K562 (cell line): Measurements from ENCODE around the gene GFRAL. TPM values are rescaled to one million over a fixed set of nuclear protein-coding genes. Genes with fewer than 3 reads are reported as not detected.

ENCODE experiments used
- ATAC-seq: fragments of 200-7000 bp; cut with Tn5 transposase; 3 replicates; pipeline ENCODE4 v1.9.1; 2020; ENCODE audit warnings: moderate library complexity
- BruUV-seq: library from RNA; stranded (reverse); fragments of 400-500 nt; replicated peaks from 2 replicates; lab custom pipeline; 2021; lab: Mats Ljungman, UMichigan
- CTCF ChIA-PET: fragments of 300-600 bp; formaldehyde crosslinking; extraction: SDS; loops from one replicate; lab custom pipeline; 2021; ENCODE audit warnings: low intra/inter-chr PET ratio; lab: Yijun Ruan, JAX
- POLR2A ChIA-PET: fragments of 300-600, 350-650 bp; sonication (Branson Sonifier 250); formaldehyde crosslinking; extraction: SDS; loops from one replicate; lab custom pipeline; 2021; ENCODE audit warnings: antibody characterized with exemption, inconsistent platforms; lab: Yijun Ruan, JAX
- DNase-seq, 4 experiments: peaks; one replicate each; pipeline versions ENCODE4 v3.0.0 to v3.0.0-alpha.2; 2011 to 2018; ENCODE audit warnings: low spot score in 3 of 4, mixed read lengths in 3 of 4; ENCODE audit errors: extremely low read depth in 1 of 4
- FAIRE-seq: peaks from 2 replicates; lab custom pipeline; 2011; peaks lifted over from hg19 to GRCh38; lab: Jason Lieb, UNC
- H2AFZ ChIP-seq: 2 replicates; pipeline ENCODE4 v1.6.0; 2011; ENCODE audit warnings: low read depth, low read length, control low read depth, inconsistent platforms
- H3K27ac ChIP-seq: fragments of 200-600 bp; 3 replicates; pipeline ENCODE4 v1.8.0; 2011; ENCODE audit warnings: low read depth, mild to moderate bottlenecking, control low read depth, inconsistent platforms, low read length, moderate library complexity, mixed read lengths; ENCODE audit errors: extremely low read depth
- H3K27me3 ChIP-seq, 2 experiments: fragments of 300-600 bp in 1 of 2; 2 replicates in 1 of 2; 3 replicates in 1 of 2; pipeline versions ENCODE4 v1.6.0 to v1.8.0; 2011; ENCODE audit warnings: inconsistent platforms in 2 of 2, low read length in 2 of 2, mild to moderate bottlenecking in 1 of 2, mixed read lengths in 1 of 2, moderate library complexity in 1 of 2; ENCODE audit not compliant: control insufficient read depth in 2 of 2, insufficient read depth in 2 of 2
- H3K36me3 ChIP-seq: fragments of 300-600 bp; 3 replicates; pipeline ENCODE4 v1.8.0; 2011; ENCODE audit warnings: mild to moderate bottlenecking, low read length, inconsistent platforms; ENCODE audit not compliant: control insufficient read depth, insufficient read depth
- H3K4me1 ChIP-seq, 2 experiments: fragments of 200-600 bp in 1 of 2; replicated peaks in 1 of 2; 2 replicates in 1 of 2; 3 replicates in 1 of 2; pipeline versions ENCODE4 v1.5.1 to v1.8.0; 2011; ENCODE audit warnings: inconsistent platforms in 2 of 2, low read length in 2 of 2, mild to moderate bottlenecking in 1 of 2, mixed read lengths in 1 of 2, moderate library complexity in 1 of 2; ENCODE audit not compliant: control insufficient read depth in 2 of 2, insufficient read depth in 2 of 2
- H3K4me2 ChIP-seq: 2 replicates; pipeline ENCODE4 v1.6.1; 2011; ENCODE audit warnings: low read length, control low read depth, inconsistent platforms, mixed read lengths; ENCODE audit not compliant: insufficient read depth
- H3K4me3 ChIP-seq: fragments of 200-600 bp; sonication (generic), shearing (Covaris generic); 2 replicates; pipeline ENCODE4 v1.5.1; 2016; ENCODE audit warnings: control low read depth, inconsistent platforms
- H3K79me2 ChIP-seq: fragments of 200-600 bp; 3 replicates; pipeline ENCODE4 v1.8.0; 2011; ENCODE audit warnings: low read length, inconsistent platforms; ENCODE audit not compliant: control insufficient read depth, insufficient read depth
- H3K9ac ChIP-seq, 2 experiments: 2 replicates each; pipeline versions ENCODE4 v1.6.0 to v1.6.1; 2011; ENCODE audit warnings: low read depth in 2 of 2, low read length in 2 of 2, control low read depth in 1 of 2, inconsistent platforms in 1 of 2, mild to moderate bottlenecking in 1 of 2, mixed read lengths in 1 of 2; ENCODE audit not compliant: insufficient read depth in 1 of 2
- H3K9me1 ChIP-seq: one replicate; pipeline ENCODE4 v1.6.0; 2011; ENCODE audit warnings: inconsistent platforms, mild to moderate bottlenecking, low read length, moderate library complexity; ENCODE audit not compliant: control insufficient read depth, insufficient read depth
- H3K9me3 ChIP-seq: replicated peaks from 2 replicates; pipeline ENCODE4 v1.5.1; 2011; ENCODE audit warnings: low read depth, low read length, inconsistent platforms; ENCODE audit not compliant: control insufficient read depth, insufficient read depth
- H4K20me1 ChIP-seq: replicated peaks from 2 replicates; pipeline ENCODE4 v1.6.1; 2011; ENCODE audit warnings: low read length, inconsistent platforms, mixed read lengths; ENCODE audit not compliant: control insufficient read depth, insufficient read depth
- CTCF ChIP-seq, 3 experiments: IDR thresholded peaks in 2 of 3; conservative IDR thresholded peaks in 1 of 3; 2 replicates each; pipeline ENCODE4 v1.5.1; 2011 to 2012; ENCODE audit warnings: low read length in 3 of 3, mild to moderate bottlenecking in 3 of 3, control low read depth in 2 of 3, improper control_type of control experiment in 1 of 3, inconsistent platforms in 1 of 3, low read depth in 1 of 3, mixed read lengths in 1 of 3, moderate library complexity in 1 of 3; ENCODE audit not compliant: insufficient read depth in 2 of 3
- ESRRB ChIP-seq: fragments of 250-450 bp; sonication (Bioruptor Pico); IDR thresholded peaks from 2 replicates; pipeline ENCODE4 v1.5.0; 2020; ENCODE audit warnings: mild to moderate bottlenecking, moderate library complexity, borderline replicate concordance
- FOSL1 ChIP-seq: fragments of 200-800 bp; sonication (Bioruptor generic); conservative IDR thresholded peaks from 2 replicates; pipeline ENCODE4 v1.6.1; 2016; ENCODE audit warnings: missing genetic modification characterization, missing compliant biosample characterization
- NFIC ChIP-seq: fragments of 450-650 bp; IDR thresholded peaks from 2 replicates; pipeline ENCODE4 v1.6.1; 2017; ENCODE audit warnings: mild to moderate bottlenecking, inconsistent platforms
- NR3C1 ChIP-seq: sonication (generic); formaldehyde crosslinking; IDR thresholded peaks from 2 replicates; pipeline ENCODE4 v1.8.1; 2022; ENCODE audit warnings: missing genetic modification reagents
- POLR2AphosphoS5 ChIP-seq: IDR thresholded peaks from 2 replicates; pipeline ENCODE4 v1.6.1; 2011; ENCODE audit warnings: mild to moderate bottlenecking, low read depth, low read length, moderate library complexity; ENCODE audit not compliant: control insufficient read depth, insufficient read depth
- RBM22 ChIP-seq: fragments of 200-400 bp; formaldehyde crosslinking; IDR thresholded peaks from 2 replicates; pipeline ENCODE4 v1.6.1; 2018; ENCODE audit warnings: low read length, low read depth; ENCODE audit not compliant: poor library complexity, severe bottlenecking
- SAP30 ChIP-seq: fragments of 200-600 bp; sonication (generic); IDR thresholded peaks from 2 replicates; pipeline ENCODE4 v1.6.1; 2012; ENCODE audit warnings: borderline replicate concordance, low read depth, mild to moderate bottlenecking, moderate library complexity, low read length, control low read depth, inconsistent platforms; ENCODE audit not compliant: insufficient read depth, poor library complexity, severe bottlenecking
- SIRT6 ChIP-seq: IDR thresholded peaks from one replicate; pipeline ENCODE4 v1.6.1; 2012; ENCODE audit warnings: low read depth, mild to moderate bottlenecking, control low read depth, inconsistent platforms, low read length, moderate library complexity
- TCF7L2 ChIP-seq: fragments of 150-350 bp; IDR thresholded peaks from 2 replicates; pipeline ENCODE4 v1.6.1; 2016; ENCODE audit warnings: low read depth, mild to moderate bottlenecking, low read length, moderate library complexity
- ZNF175 ChIP-seq: fragments of 200-800 bp; sonication (Bioruptor generic); IDR thresholded peaks from 2 replicates; pipeline ENCODE4 v1.6.1; 2016; ENCODE audit warnings: low read depth, mild to moderate bottlenecking, missing genetic modification characterization, missing compliant biosample characterization
- ZNF212 ChIP-seq: fragments of 450-650 bp; formaldehyde crosslinking; IDR thresholded peaks from 2 replicates; pipeline ENCODE4 v1.4.0; 2020; ENCODE audit warnings: mild to moderate bottlenecking
- ZNF609 ChIP-seq: sonication (generic); formaldehyde crosslinking; IDR thresholded peaks from 2 replicates; pipeline ENCODE4 v1.8.1; 2023; ENCODE audit warnings: missing genetic modification reagents, mild to moderate bottlenecking, borderline replicate concordance
- ZNF785 ChIP-seq: fragments of 250-450 bp; sonication (Bioruptor Pico); IDR thresholded peaks from 2 replicates; pipeline ENCODE4 v1.4.0; 2020; ENCODE audit warnings: mild to moderate bottlenecking
- in situ Hi-C: fragments of 300-500 bp; cut with MboI; formaldehyde crosslinking; loops from 4 replicates; pipeline ENCODE4 v1.15.0; 2018; ENCODE audit warnings: inconsistent platforms, mixed read lengths
- intact Hi-C: fragments of 100-400 bp; cut with micrococcal nuclease; formaldehyde crosslinking; loops from 2 replicates; pipeline ENCODE4 v1.14.2; 2022
- polyA plus RNA-seq, 8 experiments: library from polyadenylated mRNA; depleted of rRNA in 4 of 8; stranded (reverse) in 5 of 8; unstranded in 3 of 8; fragments of >200 nt; fragmentation: Nextera tagmentation in 2 of 8; fragmentation: Illumina TruSeq in 1 of 8; extraction: Ambion mirVana in 2 of 8; extraction: Trizol in 1 of 8; gene quantifications; 2 replicates each; pipeline versions ENCODE4 v1.2.1 to v1.2.3, GENCODE V29; 2011 to 2014; ENCODE audit warnings: inconsistent platforms in 1 of 8, missing spikeins in 1 of 8
- total RNA-seq, 7 experiments: library from RNA; depleted of rRNA in 6 of 7; stranded (reverse); fragments of >200 nt in 6 of 7; fragmentation: Illumina TruSeq in 2 of 7; extraction: Trizol in 2 of 7; gene quantifications; 2 replicates each; pipeline versions ENCODE4 v1.2.1 to v1.2.3, GENCODE V29; 2011 to 2021; ENCODE audit warnings: low replicate concordance in 1 of 7
- TF ChIP-seq, protein P1 (sequence below): fragments of 250-450 bp; sonication (Bioruptor Pico); IDR thresholded peaks from 2 replicates; pipeline ENCODE4 v1.4.0; 2020; ENCODE audit warnings: borderline replicate concordance

GFRAL gene
- total and polyA plus RNA-seq, 9 of the 15 experiments (the other 6 are each of a cell fraction or from before 2014, with no cell fraction given), result not detected

- CTCF ChIA-PET, result no interaction called here
- no peaks in the 10 kb centered on the region for H3K27me3 ChIP-seq
- H3K4me2 ChIP-seq, result no peak overlapping the region
- intact Hi-C loops, result no loop called here
- H3K9ac ChIP-seq, result no peak overlapping the region
- H3K4me1 ChIP-seq, result no peaks in the 10 kb centered on the region
- no peak for FAIRE-seq
- ATAC-seq, result no peak
- no TSS peak for BruUV-seq
- no peaks in the 10 kb centered on the region for H4K20me1 ChIP-seq
- no peak overlapping the region for H3K27ac ChIP-seq
- H3K4me3 ChIP-seq, result no peak overlapping the region
- POLR2A ChIA-PET, result no interaction called here
- no peaks in the 10 kb centered on the region for H3K9me1 ChIP-seq
- no peaks in the 10 kb centered on the region for H3K36me3 ChIP-seq
- no peak for DNase-seq
- no peaks in the 10 kb centered on the region for H3K79me2 ChIP-seq
- in situ Hi-C loops, result no loop called here
- H2AFZ ChIP-seq, result no peak overlapping the region
- H3K9me3 ChIP-seq, result no peaks in the 10 kb centered on the region; the same call in 1 of the 2 replicates
- TF ChIP-seq SIRT6 (no peak), ZNF609 (CRISPR knock-in tag) (no peak), CTCF (IDR thresholded peaks at IDR 0.05 in 2 of 3, conservative IDR thresholded peaks at IDR 0.05 in 1 of 3; ENCODE audit: insufficient read depth in 2 of 3, low read depth in 1 of 3, low read length in 3 of 3) (no peak), ZNF175 (CRISPR knock-in tag) (no peak), ZNF212 (CRISPR knock-in tag) (no peak), NFIC (no peak), POLR2AphosphoS5 (no peak), ZNF785 (CRISPR knock-in tag) (no peak), ESRRB (CRISPR knock-in tag) (no peak), TCF7L2 (no peak), RBM22 (no peak), FOSL1 (tag) (no peak), SAP30 (no peak), NR3C1 (CRISPR knock-in tag) (no peak)
- TF ChIP-seq, protein P1, sequence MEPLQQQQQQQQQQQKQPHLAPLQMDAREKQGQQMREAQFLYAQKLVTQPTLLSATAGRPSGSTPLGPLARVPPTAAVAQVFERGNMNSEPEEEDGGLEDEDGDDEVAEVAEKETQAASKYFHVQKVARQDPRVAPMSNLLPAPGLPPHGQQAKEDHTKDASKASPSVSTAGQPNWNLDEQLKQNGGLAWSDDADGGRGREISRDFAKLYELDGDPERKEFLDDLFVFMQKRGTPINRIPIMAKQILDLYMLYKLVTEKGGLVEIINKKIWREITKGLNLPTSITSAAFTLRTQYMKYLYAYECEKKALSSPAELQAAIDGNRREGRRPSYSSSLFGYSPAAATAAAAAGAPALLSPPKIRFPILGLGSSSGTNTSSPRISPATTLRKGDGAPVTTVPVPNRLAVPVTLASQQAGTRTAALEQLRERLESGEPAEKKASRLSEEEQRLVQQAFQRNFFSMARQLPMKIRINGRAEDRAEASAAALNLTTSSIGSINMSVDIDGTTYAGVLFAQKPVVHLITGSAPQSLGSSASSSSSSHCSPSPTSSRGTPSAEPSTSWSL (CRISPR knock-in tag), result no peak
Measured at GRCh38 chr6:55410674-55411073, 83.4 kb downstream of the GFRAL start.
